Hepatocyte (in vitro differentiated cells): ENCODE data around the gene PPP1CC. TPM values are rescaled to one million over a fixed set of nuclear protein-coding genes. Genes with fewer than 3 reads are reported as not detected.
"Not testable (repeated sequence)": the region's sequence is repeated elsewhere in the genome, so short reads cannot be mapped to it uniquely, and the experiment has no call there.

Experiments
- DNase-seq: peaks from one replicate; pipeline ENCODE4 v3.0.0-alpha.2; 2016; ENCODE audit warnings: low spot score
- H2AFZ ChIP-seq: fragments of 200-600 bp; sonication (generic); 2 replicates; pipeline ENCODE4 v1.6.0; 2016; ENCODE audit warnings: antibody characterized with exemption, mild to moderate bottlenecking
- H3K27ac ChIP-seq: fragments of 200-600 bp; sonication (generic); 2 replicates; pipeline ENCODE4 v1.5.1; 2016; ENCODE audit warnings: mild to moderate bottlenecking
- H3K27me3 ChIP-seq: fragments of 200-600 bp; sonication (generic); 2 replicates; pipeline ENCODE4 v1.6.1; 2016
- H3K36me3 ChIP-seq: fragments of 200-600 bp; sonication (generic); replicated peaks from 2 replicates; pipeline ENCODE4 v1.5.1; 2016; ENCODE audit warnings: low read depth; ENCODE audit not compliant: insufficient read depth
- H3K4me1 ChIP-seq: fragments of 200-600 bp; sonication (generic); 2 replicates; pipeline ENCODE4 v1.5.1; 2016; ENCODE audit warnings: mild to moderate bottlenecking, moderate library complexity; ENCODE audit not compliant: insufficient read depth
- H3K4me2 ChIP-seq: fragments of 200-600 bp; sonication (generic); 2 replicates; pipeline ENCODE4 v1.6.0; 2016
- H3K4me3 ChIP-seq: fragments of 200-600 bp; sonication (generic); 2 replicates; pipeline ENCODE4 v1.5.1; 2016; ENCODE audit warnings: mild to moderate bottlenecking
- H3K79me2 ChIP-seq: fragments of 200-600 bp; sonication (generic); 2 replicates; pipeline ENCODE4 v1.6.0; 2017; ENCODE audit warnings: mild to moderate bottlenecking
- H3K9me2 ChIP-seq: fragments of 200-600 bp; sonication (generic); replicated peaks from 2 replicates; pipeline ENCODE4 v1.6.0; 2017; ENCODE audit warnings: mild to moderate bottlenecking; ENCODE audit not compliant: insufficient read depth
- H3K9me3 ChIP-seq: fragments of 200-600 bp; sonication (generic); 2 replicates; pipeline ENCODE4 v1.5.1; 2016; ENCODE audit warnings: low read depth, mild to moderate bottlenecking
- H4K20me1 ChIP-seq: fragments of 200-600 bp; sonication (generic); 2 replicates; pipeline ENCODE4 v1.6.0; 2016; ENCODE audit warnings: mild to moderate bottlenecking; ENCODE audit not compliant: insufficient read depth, poor library complexity, severe bottlenecking
- EZH2 ChIP-seq: fragments of 200-600 bp; sonication (generic); IDR thresholded peaks from 2 replicates; pipeline ENCODE4 v1.6.1; 2016; ENCODE audit warnings: antibody characterized with exemption, mild to moderate bottlenecking, borderline replicate concordance
- EZH2phosphoT487 ChIP-seq: fragments of 200-600 bp; sonication (generic); IDR thresholded peaks from one replicate; pipeline ENCODE4 v1.6.1; 2018; ENCODE audit warnings: antibody characterized with exemption, mild to moderate bottlenecking, low read depth, moderate library complexity; ENCODE audit not compliant: unreplicated experiment, severe bottlenecking
- WGBS: methylation state at CpG from one replicate; pipeline ENCODE4 v1.1.6; 2016; ENCODE audit warnings: low lambda C conversion rate; ENCODE audit errors: missing lambda C conversion rate; 5-methylcytosine and 5-hydroxymethylcytosine counted together
- polyA plus RNA-seq: library from polyadenylated mRNA; unstranded; fragments of >200 nt; fragmentation: Nextera tagmentation; extraction: Ambion mirVana; gene quantifications from 2 replicates; pipeline ENCODE4 v1.2.1, GENCODE V29; 2016
- total RNA-seq: library from RNA; depleted of rRNA; stranded (reverse); fragments of >200 nt; gene quantifications from 2 replicates; pipeline ENCODE4 v1.2.3, GENCODE V29; 2014
- TF ChIP-seq, protein P1 (sequence below): fragments of 200-600 bp; sonication (generic); IDR thresholded peaks from 2 replicates; pipeline ENCODE4 v1.5.1; 2016; ENCODE audit warnings: antibody characterized with exemption, mild to moderate bottlenecking; ENCODE audit not compliant: poor library complexity

Gene PPP1CC
- total and polyA plus RNA-seq, 2 experiments from 2014 or later, result 43.5 to 134 TPM

DNA sequence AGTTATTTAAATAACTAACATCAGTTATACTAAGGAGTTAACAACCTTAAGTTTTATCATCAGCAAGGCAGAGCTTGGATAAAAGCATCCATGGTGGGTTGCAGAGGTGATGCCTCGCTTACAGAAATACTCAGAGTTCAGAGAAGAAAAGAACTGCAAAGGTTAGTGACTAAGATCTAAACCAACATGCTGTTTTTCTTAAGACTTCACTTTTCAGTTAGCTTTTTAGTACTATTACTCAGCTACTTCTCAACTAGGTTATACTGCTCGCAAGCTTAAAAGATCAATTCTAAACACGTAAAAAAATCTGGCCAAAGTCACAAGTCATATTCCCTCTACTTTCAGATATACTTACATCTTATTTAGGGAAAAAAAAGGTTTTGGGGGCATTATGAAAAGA lies 2.8 kb downstream of the PPP1CC start:
- Histone ChIP-seq H3K36me3 (no peaks in the 10 kb centered on the region), H3K79me2 (peaks cover 77% of the 10 kb centered on the region), H3K9me3 (no peaks in the 10 kb centered on the region), H4K20me1 (peaks cover 70% of the 10 kb centered on the region), H3K4me3 (no peak overlapping the region), H2AFZ (no peak overlapping the region), H3K27ac (no peak overlapping the region), H3K27me3 (no peaks in the 10 kb centered on the region), H3K4me2 (peak overlapping the region; percentile 92), H3K9me2 (no peaks in the 10 kb centered on the region), H3K4me1 (peaks cover 19% of the 10 kb centered on the region)
- 68% methylated on average over 3 of the region's 3 CpGs for WGBS
- no peak for DNase-seq
- TF ChIP-seq, protein P1, sequence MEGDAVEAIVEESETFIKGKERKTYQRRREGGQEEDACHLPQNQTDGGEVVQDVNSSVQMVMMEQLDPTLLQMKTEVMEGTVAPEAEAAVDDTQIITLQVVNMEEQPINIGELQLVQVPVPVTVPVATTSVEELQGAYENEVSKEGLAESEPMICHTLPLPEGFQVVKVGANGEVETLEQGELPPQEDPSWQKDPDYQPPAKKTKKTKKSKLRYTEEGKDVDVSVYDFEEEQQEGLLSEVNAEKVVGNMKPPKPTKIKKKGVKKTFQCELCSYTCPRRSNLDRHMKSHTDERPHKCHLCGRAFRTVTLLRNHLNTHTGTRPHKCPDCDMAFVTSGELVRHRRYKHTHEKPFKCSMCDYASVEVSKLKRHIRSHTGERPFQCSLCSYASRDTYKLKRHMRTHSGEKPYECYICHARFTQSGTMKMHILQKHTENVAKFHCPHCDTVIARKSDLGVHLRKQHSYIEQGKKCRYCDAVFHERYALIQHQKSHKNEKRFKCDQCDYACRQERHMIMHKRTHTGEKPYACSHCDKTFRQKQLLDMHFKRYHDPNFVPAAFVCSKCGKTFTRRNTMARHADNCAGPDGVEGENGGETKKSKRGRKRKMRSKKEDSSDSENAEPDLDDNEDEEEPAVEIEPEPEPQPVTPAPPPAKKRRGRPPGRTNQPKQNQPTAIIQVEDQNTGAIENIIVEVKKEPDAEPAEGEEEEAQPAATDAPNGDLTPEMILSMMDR, result no peak
- TF ChIP-seq EZH2, result no peak
- no peak for TF ChIP-seq EZH2phosphoT487

DNA sequence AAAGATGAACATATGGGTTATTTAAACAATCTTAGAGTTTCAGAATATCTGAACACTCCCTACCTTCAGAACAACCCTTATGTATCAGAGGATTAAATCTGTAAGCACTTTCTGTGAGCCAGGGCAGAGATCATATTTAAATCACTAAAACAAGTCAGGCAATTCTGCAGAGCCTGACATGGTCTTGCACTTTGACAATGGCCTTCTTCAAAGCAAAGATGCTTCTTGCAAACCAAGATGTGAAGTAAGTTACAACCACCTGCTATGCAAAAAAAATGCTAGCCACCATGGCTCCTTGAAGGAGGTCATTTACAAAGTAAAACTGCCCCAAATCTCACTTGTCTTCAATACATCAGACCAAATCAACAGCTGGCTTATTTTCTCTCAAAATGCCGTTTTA lies 3.2 kb downstream of the PPP1CC start:
- no peak overlapping the region for H3K27ac ChIP-seq
- peak overlapping the region; percentile 92 for H3K4me2 ChIP-seq
- 43% methylated on average over 1 of the region's 1 CpG for WGBS
- no peaks in the 10 kb centered on the region for H3K27me3 ChIP-seq
- H3K36me3 ChIP-seq, result no peaks in the 10 kb centered on the region
- H3K4me3 ChIP-seq, result no peak overlapping the region
- peaks cover 73% of the 10 kb centered on the region for H4K20me1 ChIP-seq
- no peaks in the 10 kb centered on the region for H3K9me2 ChIP-seq
- peaks cover 81% of the 10 kb centered on the region for H3K79me2 ChIP-seq
- no peaks in the 10 kb centered on the region for H3K9me3 ChIP-seq
- TF ChIP-seq EZH2 (no peak), EZH2phosphoT487 (no peak)
- TF ChIP-seq, protein P1, result no peak
- no peak for DNase-seq
- H3K4me1 ChIP-seq, result peaks cover 19% of the 10 kb centered on the region
- no peak overlapping the region for H2AFZ ChIP-seq

DNA sequence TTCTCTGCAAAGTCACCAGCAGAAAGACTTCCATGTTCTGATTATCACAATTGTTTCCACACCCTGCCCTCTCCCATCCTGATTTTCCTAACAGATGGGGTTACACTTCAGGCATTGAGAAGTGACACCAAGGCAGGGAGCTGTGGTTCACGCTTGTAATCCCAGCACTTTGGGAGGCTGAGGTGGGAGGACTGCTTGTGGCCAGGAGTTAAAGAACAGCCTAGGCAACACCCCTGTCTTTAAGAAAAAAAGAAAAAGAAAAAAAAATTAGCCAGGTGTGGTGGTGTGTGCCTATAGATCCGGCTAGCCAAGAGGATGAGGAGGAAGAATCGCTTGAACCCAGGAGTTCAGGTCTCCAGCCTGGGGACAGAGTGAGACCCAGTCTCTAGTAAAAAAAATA lies 5.2 kb downstream of the PPP1CC start:
- Histone ChIP-seq H3K4me3 (no peak overlapping the region), H3K4me2 (no peak overlapping the region), H3K36me3 (no peaks in the 10 kb centered on the region), H3K9me3 (no peaks in the 10 kb centered on the region), H3K9me2 (no peaks in the 10 kb centered on the region), H3K27me3 (no peaks in the 10 kb centered on the region), H3K79me2 (peaks cover 100% of the 10 kb centered on the region), H3K4me1 (peaks cover 30% of the 10 kb centered on the region), H4K20me1 (peaks cover 93% of the 10 kb centered on the region), H3K27ac (no peak overlapping the region), H2AFZ (no peak overlapping the region)
- 91% methylated on average over 3 of the region's 3 CpGs for WGBS
- TF ChIP-seq, protein P1, result no peak
- TF ChIP-seq EZH2 (no peak), EZH2phosphoT487 (no peak)
- DNase-seq, result no peak

DNA sequence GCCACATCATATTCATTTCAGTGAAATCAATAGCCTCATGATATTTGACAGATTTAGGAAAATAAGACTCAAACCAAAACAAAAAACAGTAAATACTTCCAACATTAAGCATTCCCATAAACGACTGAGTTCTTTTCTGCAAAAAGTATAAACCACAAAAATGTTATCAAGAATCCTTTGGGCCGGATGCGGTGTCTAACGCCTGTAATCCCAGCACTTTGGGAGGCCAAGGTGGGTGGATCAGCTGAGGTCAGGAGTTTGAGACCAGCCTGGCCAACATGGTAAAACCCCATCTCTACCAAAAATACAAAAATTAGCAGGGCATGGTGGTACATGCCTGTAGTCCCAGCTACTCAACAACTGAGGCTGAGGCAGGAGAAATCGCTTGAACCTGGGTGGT lies 5.7 kb downstream of the PPP1CC start:
- Histone ChIP-seq H3K79me2 (peaks cover 100% of the 10 kb centered on the region), H4K20me1 (peaks cover 97% of the 10 kb centered on the region), H3K4me1 (peaks cover 30% of the 10 kb centered on the region)
- H3K27ac ChIP-seq, H3K27me3 ChIP-seq, DNase-seq, H3K4me3 ChIP-seq, H3K9me3 ChIP-seq, H3K4me2 ChIP-seq, H3K9me2 ChIP-seq, H3K36me3 ChIP-seq, H2AFZ ChIP-seq: not testable (repeated sequence)
- 74% methylated on average over 5 of the region's 5 CpGs for WGBS
